Esophagus squamous epithelium (tissue), 5 donors: ENCODE results near the gene ADGRD1. TPM values are rescaled to one million over a fixed set of nuclear protein-coding genes. Genes with fewer than 3 reads are reported as not detected.
A peak's percentile ranks its signal among the peaks of the same experiment; 100 is the strongest.

Source experiments
- DNase-seq: peaks from one replicate; lab custom pipeline; 2025; lab: John Stamatoyannopoulos, UW
- H3K27ac ChIP-seq, 4 donors: fragments of 200-600 bp; sonication (generic); one replicate each; pipeline ENCODE4 v1.5.1; 2016 to 2019; ENCODE audit warnings: mild to moderate bottlenecking in 1 of 4
- H3K27me3 ChIP-seq, 4 donors: fragments of 200-600 bp; sonication (generic); 1 replicate in 3 of 4; 2 replicates in 1 of 4; pipeline versions ENCODE4 v1.5.1 to v1.6.0; 2017 to 2021; ENCODE audit warnings: antibody characterized with exemption in 1 of 4
- H3K36me3 ChIP-seq, 3 donors: fragments of 200-600 bp; sonication (generic); one replicate each; pipeline ENCODE4 v1.5.1; 2016 to 2019
- H3K4me1 ChIP-seq, 3 donors: fragments of 200-600 bp; sonication (generic); one replicate each; pipeline ENCODE4 v1.5.1; 2017 to 2019
- H3K4me3 ChIP-seq, 4 donors: fragments of 200-600 bp; sonication (generic); 1 replicate in 3 of 4; 2 replicates in 1 of 4; pipeline ENCODE4 v1.5.1; 2016 to 2019; ENCODE audit warnings: mild to moderate bottlenecking in 2 of 4, moderate library complexity in 1 of 4
- H3K9me3 ChIP-seq, 3 donors: fragments of 200-600 bp; sonication (generic); one replicate each; pipeline ENCODE4 v1.5.1; 2016 to 2019
- POLR2A ChIP-seq, 4 donors: fragments of 450-650 bp; IDR thresholded peaks; one replicate each; pipeline ENCODE4 v1.6.1; 2017; ENCODE audit warnings: antibody characterized with exemption in 4 of 4, mild to moderate bottlenecking in 4 of 4, moderate library complexity in 3 of 4
- WGBS, 2 donors: methylation state at CpG; one replicate each; pipeline ENCODE4 v1.1.5; 2018; 5-methylcytosine and 5-hydroxymethylcytosine counted together
- intact Hi-C: fragments of 100-400 bp; cut with DNase I; formaldehyde crosslinking; loops from one replicate; pipeline ENCODE4 v1.15.0; 2022
- total RNA-seq, 4 donors: library from RNA; depleted of rRNA; stranded (reverse); fragments of >200 nt; gene quantifications; one replicate each; pipeline ENCODE4 v1.1.0, GENCODE V29; 2016
- TF ChIP-seq, protein P1 (sequence below), 6 experiments: fragments of 450-650 bp in 4 of 6; fragments of 200-600 bp in 2 of 6; sonication (generic) in 2 of 6; IDR thresholded peaks; one replicate each; pipeline ENCODE4 v1.5.1; 2016 to 2019; ENCODE audit warnings: antibody characterized with exemption in 6 of 6, mild to moderate bottlenecking in 4 of 6, moderate library complexity in 4 of 6
- donor health status: DM: yes; HTN: yes; CAD: no.

The ADGRD1 gene
- total RNA-seq, 4 donors from 2014 or later: 2.2 to 28.2 (median 8.8) TPM

DNA sequence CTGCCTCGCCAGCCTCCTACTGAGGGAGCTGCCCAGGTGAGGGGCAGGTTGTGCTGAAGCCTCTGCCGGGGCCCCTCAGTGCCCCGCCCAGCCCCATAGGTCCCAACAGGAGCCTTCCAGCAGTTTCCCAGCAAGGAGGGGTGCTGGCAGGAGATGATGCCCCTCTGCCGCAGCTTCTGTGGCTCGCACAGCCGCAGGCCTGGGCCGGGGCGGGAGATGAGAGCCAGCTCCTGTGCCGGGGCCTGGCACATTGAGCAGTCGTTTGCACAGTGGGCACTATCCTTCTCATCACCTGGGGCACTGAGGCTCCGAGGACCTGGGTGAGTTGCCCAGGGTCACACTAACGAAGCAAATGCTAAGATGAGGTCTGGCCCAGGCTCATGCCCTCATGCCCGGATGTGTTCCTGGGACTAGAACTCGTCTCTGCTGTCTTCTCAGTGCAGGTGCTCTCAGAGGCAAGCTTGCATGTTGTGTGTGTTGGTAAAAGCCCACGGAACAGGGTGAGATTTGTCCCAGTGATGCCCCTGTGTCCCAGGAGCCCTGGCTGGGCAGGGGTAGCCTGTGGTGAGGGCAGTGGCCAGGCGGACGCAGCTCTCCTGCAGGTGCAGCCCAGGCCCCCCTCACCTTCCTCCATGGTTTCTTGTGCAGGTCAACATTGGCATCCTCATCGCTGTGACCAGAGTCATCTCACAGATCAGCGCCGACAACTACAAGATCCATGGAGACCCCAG, 177.5 kb downstream of the ADGRD1 start:
- Histone ChIP-seq H3K9me3 (no peaks in the 10 kb centered on the region), H3K27ac (no peak overlapping the region), H3K4me3 (no peak overlapping the region), H3K36me3 (no peaks in the 10 kb centered on the region), H3K27me3 (peaks cover 0 to 4% (median 0%) of the 10 kb centered on the region in 4 donors), H3K4me1 (peaks cover 7 to 15% (median 8%) of the 10 kb centered on the region in 3 donors)
- intact Hi-C loops: loop anchor here (5.0 kb wide), 1 partner anchor 214 kb away; no protein-coding TSS in a partner anchor
- DNase-seq: no peak
- TF ChIP-seq, protein P1, sequence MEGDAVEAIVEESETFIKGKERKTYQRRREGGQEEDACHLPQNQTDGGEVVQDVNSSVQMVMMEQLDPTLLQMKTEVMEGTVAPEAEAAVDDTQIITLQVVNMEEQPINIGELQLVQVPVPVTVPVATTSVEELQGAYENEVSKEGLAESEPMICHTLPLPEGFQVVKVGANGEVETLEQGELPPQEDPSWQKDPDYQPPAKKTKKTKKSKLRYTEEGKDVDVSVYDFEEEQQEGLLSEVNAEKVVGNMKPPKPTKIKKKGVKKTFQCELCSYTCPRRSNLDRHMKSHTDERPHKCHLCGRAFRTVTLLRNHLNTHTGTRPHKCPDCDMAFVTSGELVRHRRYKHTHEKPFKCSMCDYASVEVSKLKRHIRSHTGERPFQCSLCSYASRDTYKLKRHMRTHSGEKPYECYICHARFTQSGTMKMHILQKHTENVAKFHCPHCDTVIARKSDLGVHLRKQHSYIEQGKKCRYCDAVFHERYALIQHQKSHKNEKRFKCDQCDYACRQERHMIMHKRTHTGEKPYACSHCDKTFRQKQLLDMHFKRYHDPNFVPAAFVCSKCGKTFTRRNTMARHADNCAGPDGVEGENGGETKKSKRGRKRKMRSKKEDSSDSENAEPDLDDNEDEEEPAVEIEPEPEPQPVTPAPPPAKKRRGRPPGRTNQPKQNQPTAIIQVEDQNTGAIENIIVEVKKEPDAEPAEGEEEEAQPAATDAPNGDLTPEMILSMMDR (IDR thresholded peaks at IDR 0.05): no peak
- TF ChIP-seq POLR2A (IDR thresholded peaks at IDR 0.05): no peak
- WGBS, 2 donors: 88% methylated on average over 6 of the region's 20 CpGs; no CpG with 5 or more reads in 1 of the 2 donors

GRCh38 chr12:131131808-131132117, 178.1 kb downstream of the ADGRD1 start:
- Histone ChIP-seq H3K4me1 (peaks cover 7 to 15% (median 8%) of the 10 kb centered on the region in 3 donors), H3K27ac (no peak overlapping the region), H3K36me3 (no peaks in the 10 kb centered on the region), H3K9me3 (no peaks in the 10 kb centered on the region), H3K27me3 (peaks cover 0 to 7% (median 0%) of the 10 kb centered on the region in 4 donors), H3K4me3 (no peak overlapping the region)
- intact Hi-C loops: loop anchor here (5.0 kb wide), 1 partner anchor 214 kb away; no protein-coding TSS in a partner anchor
- 63 to 85% methylated on average over 4 to 5 of the region's 10 CpGs for whole genome bisulfite sequencing, 2 donors
- TF ChIP-seq, protein P1 (IDR thresholded peaks at IDR 0.05): no peak
- no peak for TF ChIP-seq POLR2A (IDR thresholded peaks at IDR 0.05)
- DNase-seq: no peak

DNA sequence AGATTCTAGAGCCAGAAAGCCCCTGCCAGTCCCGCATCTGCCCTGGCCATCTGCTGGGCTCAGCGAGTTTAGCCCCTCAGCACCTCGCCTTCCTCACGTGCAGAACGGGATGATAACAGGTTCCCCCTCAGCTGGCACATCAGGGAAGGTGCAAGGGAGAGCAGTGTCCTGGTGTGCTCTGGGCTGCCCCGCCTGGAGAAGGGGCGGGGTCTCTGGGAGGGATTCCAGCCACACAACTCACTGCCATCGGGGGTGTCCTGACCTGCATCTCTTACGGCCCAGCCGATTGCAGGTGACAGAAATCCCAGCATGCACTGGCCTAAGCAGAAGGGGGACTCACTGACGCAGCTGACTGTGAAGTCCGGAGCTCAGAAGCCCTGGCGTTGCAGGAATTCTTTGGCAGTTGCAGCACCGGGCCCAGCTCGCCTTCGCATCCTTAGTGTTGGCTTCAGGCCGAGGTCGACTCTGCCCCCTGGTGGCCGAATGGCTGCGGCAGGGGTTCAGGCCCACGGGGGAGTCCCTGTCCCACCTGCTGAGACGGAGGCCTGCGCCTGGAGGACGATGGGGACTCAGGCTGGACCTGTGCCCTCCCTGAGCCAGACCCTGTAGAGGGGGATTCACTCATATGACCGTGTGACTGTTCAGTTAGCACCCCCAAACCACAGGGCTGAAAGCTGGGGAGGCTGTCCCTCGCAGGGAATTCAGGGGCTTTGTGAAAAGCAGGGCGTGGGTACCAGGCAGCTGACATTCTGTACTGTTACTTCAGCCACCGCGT, 178.6 kb downstream of the ADGRD1 start:
- TF ChIP-seq, protein P1 (IDR thresholded peaks at IDR 0.05): peak; percentile 52 to 76 (median 72)
- no peak for TF ChIP-seq POLR2A (IDR thresholded peaks at IDR 0.05)
- Histone ChIP-seq H3K4me3 (no peak overlapping the region), H3K9me3 (no peaks in the 10 kb centered on the region), H3K36me3 (no peaks in the 10 kb centered on the region), H3K4me1 (peaks cover 7 to 15% (median 8%) of the 10 kb centered on the region in 3 donors), H3K27me3 (peaks cover 0 to 10% (median 0%) of the 10 kb centered on the region in 4 donors), H3K27ac (no peak overlapping the region)
- no peak for DNase-seq
- intact Hi-C loops: loop anchor here (5.0 kb wide), 1 partner anchor 215 kb away; no protein-coding TSS in a partner anchor
- WGBS, 2 donors: 41 to 44% methylated on average over 8 to 12 of the region's 29 CpGs

- intact Hi-C loops: loop anchor here (5.0 kb wide), 1 partner anchor 216 kb away; no protein-coding TSS in a partner anchor
- H3K36me3 ChIP-seq: no peaks in the 10 kb centered on the region
- no peak for DNase-seq
- no peak overlapping the region for H3K27ac ChIP-seq
- H3K9me3 ChIP-seq: no peaks in the 10 kb centered on the region
- WGBS, 2 donors: 51 to 71% methylated on average over 12 to 13 of the region's 19 CpGs
- peaks cover 7 to 15% (median 8%) of the 10 kb centered on the region in 3 donors for H3K4me1 ChIP-seq
- H3K4me3 ChIP-seq: no peak overlapping the region
- TF ChIP-seq, protein P1 (IDR thresholded peaks at IDR 0.05): no peak
- no peak for TF ChIP-seq POLR2A (IDR thresholded peaks at IDR 0.05)
- H3K27me3 ChIP-seq: peaks cover 0 to 13% (median 0%) of the 10 kb centered on the region in 4 donors
Measured at GRCh38 chr12:131133015-131133905, 179.6 kb downstream of the ADGRD1 start.
